Right lobe of liver (tissue), 4 donors: ENCODE measurements around the gene WDSUB1.

Experiments used
- POLR2A ChIP-seq: fragments of 450-650 bp; IDR thresholded peaks from one replicate; pipeline ENCODE4 v1.6.1; 2017; ENCODE audit warnings: antibody characterized with exemption, mild to moderate bottlenecking
- TF ChIP-seq, protein P1 (sequence below), 4 donors: fragments of 200-600 bp in 3 of 4; fragments of 450-650 bp in 1 of 4; IDR thresholded peaks; one replicate each; pipeline versions ENCODE4 v1.5.1 to v1.8.0; 2016 to 2022; ENCODE audit warnings: antibody characterized with exemption in 4 of 4, mild to moderate bottlenecking in 2 of 4
- donor health status: DM: no; HTN: no; CAD: no.
- donor health status: DM: no; HTN: no; CAD: no.
- donor health status: DM: no; HTN: yes; CAD: no.

- TF ChIP-seq, protein P1, sequence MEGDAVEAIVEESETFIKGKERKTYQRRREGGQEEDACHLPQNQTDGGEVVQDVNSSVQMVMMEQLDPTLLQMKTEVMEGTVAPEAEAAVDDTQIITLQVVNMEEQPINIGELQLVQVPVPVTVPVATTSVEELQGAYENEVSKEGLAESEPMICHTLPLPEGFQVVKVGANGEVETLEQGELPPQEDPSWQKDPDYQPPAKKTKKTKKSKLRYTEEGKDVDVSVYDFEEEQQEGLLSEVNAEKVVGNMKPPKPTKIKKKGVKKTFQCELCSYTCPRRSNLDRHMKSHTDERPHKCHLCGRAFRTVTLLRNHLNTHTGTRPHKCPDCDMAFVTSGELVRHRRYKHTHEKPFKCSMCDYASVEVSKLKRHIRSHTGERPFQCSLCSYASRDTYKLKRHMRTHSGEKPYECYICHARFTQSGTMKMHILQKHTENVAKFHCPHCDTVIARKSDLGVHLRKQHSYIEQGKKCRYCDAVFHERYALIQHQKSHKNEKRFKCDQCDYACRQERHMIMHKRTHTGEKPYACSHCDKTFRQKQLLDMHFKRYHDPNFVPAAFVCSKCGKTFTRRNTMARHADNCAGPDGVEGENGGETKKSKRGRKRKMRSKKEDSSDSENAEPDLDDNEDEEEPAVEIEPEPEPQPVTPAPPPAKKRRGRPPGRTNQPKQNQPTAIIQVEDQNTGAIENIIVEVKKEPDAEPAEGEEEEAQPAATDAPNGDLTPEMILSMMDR (IDR thresholded peaks at IDR 0.05), result no peak
- TF ChIP-seq POLR2A, result no peak
Observed at GRCh38 chr2:159249990-159250715, 36.4 kb downstream of the WDSUB1 start.
